Mammary epithelial cell (primary cell): Measurements from ENCODE around the gene FBXO47.

Source experiments
- CTCF ChIP-seq, 2 donors: IDR thresholded peaks in 1 of 2; conservative IDR thresholded peaks in 1 of 2; 2 replicates each; pipeline ENCODE4 v1.5.1; 2011 to 2012; ENCODE audit warnings: inconsistent platforms in 2 of 2, low read length in 2 of 2, mild to moderate bottlenecking in 2 of 2, control low read depth in 1 of 2, low read depth in 1 of 2; ENCODE audit not compliant: insufficient read depth in 1 of 2; ENCODE audit errors: extremely low read depth in 1 of 2
- EZH2 ChIP-seq: IDR thresholded peaks from 2 replicates; pipeline ENCODE4 v1.6.1; 2012; ENCODE audit warnings: low read length, inconsistent platforms, borderline replicate concordance

GRCh38 chr17:38919316-38920078 is 47.7 kb downstream of the FBXO47 start:
- no peak for TF ChIP-seq CTCF (conservative IDR thresholded peaks at IDR 0.05 in 1 of 2, IDR thresholded peaks at IDR 0.05 in 1 of 2; ENCODE audit: extremely low read depth in 1 of 2, insufficient read depth in 1 of 2, low read depth in 1 of 2, low read length in 2 of 2)
- TF ChIP-seq EZH2 = no peak
